Fibroblast of skin of scalp (primary cell): Measurements from ENCODE around the gene TRAF2.
A peak's percentile ranks its signal among the peaks of the same experiment; 100 is the strongest.

Experiments used
- DNase-seq: peaks from one replicate; pipeline ENCODE4 v3.0.0-alpha.2; 2013

Gene TRAF2

GRCh38 chr9:136937186-136938001, 51.1 kb downstream of the TRAF2 start:
- no peak for DNase-seq

GRCh38 chr9:136939431-136939995, 53.2 kb downstream of the TRAF2 start:
- no peak for DNase-seq

- DNase-seq, result no peak
Measured at GRCh38 chr9:136939996-136940525, 53.7 kb downstream of the TRAF2 start.

GRCh38 chr9:136940526-136941230, 54.4 kb downstream of the TRAF2 start:
- DNase-seq, result no peak

- no peak for DNase-seq
Measured at GRCh38 chr9:136941231-136942111, 55.2 kb downstream of the TRAF2 start.

GRCh38 chr9:136942112-136942880, 56.0 kb downstream of the TRAF2 start:
- no peak for DNase-seq

- no peak for DNase-seq
Measured at GRCh38 chr9:136942881-136943230, 56.5 kb downstream of the TRAF2 start.

- DNase-seq, result no peak
Measured at GRCh38 chr9:136943291-136944211, 57.2 kb downstream of the TRAF2 start.

- peak; percentile 69 for DNase-seq
Measured at GRCh38 chr9:136944212-136944518, 57.8 kb downstream of the TRAF2 start.

- peak; percentile 95 for DNase-seq
Measured at GRCh38 chr9:136944519-136945332, 58.4 kb downstream of the TRAF2 start, which contains the start of the genes C8G and FBXW5. TSS of gene C8G (plus strand) at chr9:136945243. CDS start at chr9:136945321, 78 bp downstream. TSS of gene FBXW5 (minus strand) at chr9:136944738. CDS start at chr9:136944083, 655 bp downstream.

- no peak for DNase-seq
Measured at GRCh38 chr9:136945333-136946227, 59.3 kb downstream of the TRAF2 start.

- DNase-seq, result no peak
Measured at GRCh38 chr9:136946228-136947027, 60.1 kb downstream of the TRAF2 start.

GRCh38 chr9:136947028-136947891, 60.9 kb downstream of the TRAF2 start:
- DNase-seq, result no peak

- DNase-seq, result peak; percentile 32
Measured at GRCh38 chr9:136947955-136948510, 61.7 kb downstream of the TRAF2 start.

- no peak for DNase-seq
Measured at GRCh38 chr9:136949239-136949816, 63.0 kb downstream of the TRAF2 start.
